ENCODE data around the gene CCDC93. TPM values are rescaled to one million over a fixed set of nuclear protein-coding genes. Genes with fewer than 3 reads are reported as not detected.

CCDC93 gene
- polyA plus RNA-seq, 3 donors from 2014 or later: 3.0 to 7.7 (median 4.2) TPM

DNA sequence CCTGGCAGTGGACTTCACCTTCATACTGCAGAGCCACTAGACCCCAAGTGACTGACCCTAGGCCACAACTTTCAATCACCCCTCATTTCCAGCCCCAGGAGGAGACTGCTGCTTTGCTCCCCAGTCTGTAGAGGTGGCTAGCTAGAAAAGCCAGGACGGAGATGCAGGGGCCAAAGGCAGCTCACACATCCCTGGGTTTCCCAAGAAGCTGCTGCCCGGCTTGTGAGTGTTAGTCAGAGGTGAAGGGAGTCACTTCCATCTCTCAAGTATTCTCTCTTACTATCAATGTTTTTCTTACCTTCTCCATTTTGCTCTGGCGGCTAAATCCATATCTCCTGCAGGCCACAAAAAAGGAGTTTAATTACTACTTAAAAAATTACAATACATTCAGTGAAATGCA lies 36.2 kb downstream of the CCDC93 start:
- Mint-ChIP-seq H3K27me3 (ENCODE audit: low read depth in 3 of 3) (no peaks in the 10 kb centered on the region), H3K9me3 (no peaks in the 10 kb centered on the region), H3K36me3 (peaks cover 3 to 59% (median 25%) of the 10 kb centered on the region in 3 donors), H3K4me1 (peaks cover 4 to 9% of the 10 kb centered on the region in 2 donors), H3K4me3 (no peak overlapping the region), H3K27ac (peak overlapping the region in 1 of 6 donors; percentile 60)
- no peak for DNase-seq

DNA sequence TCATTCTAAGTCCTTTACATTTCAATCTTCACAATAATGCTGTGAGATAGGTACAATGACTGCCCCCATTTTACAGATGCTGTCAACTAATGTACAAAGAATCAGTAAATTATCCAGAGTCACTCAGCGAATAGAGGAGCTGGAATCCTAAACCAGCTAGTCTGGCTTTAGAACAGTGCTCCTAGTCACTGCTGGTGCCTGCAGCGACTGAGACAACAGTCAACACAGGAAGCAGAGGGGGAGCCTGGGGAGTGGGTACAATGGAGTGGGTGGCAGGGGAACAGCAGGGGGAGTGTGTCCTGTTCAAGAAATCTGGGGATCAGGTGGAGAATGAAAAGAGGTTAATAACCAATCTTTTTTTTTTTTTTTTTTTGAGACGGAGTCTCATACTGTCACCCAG lies 37.3 kb downstream of the CCDC93 start:
- no peak overlapping the region for H3K27ac Mint-ChIP-seq

DNA sequence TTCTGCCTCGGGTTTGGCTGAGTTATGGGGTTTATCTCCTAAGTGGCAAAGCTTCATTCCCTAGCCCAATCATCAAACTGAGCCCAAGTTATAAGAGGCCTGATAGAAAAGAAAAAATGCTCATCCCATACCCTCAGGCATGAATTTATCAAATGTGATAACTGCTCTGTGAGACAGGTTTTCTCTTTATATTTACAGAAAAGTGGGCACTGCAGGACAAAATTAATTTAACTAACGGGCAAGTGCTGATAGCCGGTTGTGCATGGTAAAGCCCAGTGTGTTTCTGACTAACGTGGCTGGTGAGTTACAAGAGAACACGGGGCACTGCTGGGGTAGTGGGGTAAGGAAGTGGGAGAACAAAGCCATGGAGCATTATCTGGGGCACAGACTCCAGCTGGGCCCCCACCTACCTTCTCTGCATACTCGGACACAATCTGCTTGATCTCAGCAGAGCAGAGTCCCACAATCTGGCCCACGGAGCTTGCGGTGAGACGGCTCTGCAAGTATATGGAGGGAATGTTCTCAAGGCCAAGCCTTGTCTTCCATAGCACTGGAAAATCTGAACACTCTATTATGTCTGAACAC lies 40.3 kb downstream of the CCDC93 start:
- Mint-ChIP-seq H3K4me3 (no peak overlapping the region), H3K9me3 (no peaks in the 10 kb centered on the region), H3K27me3 (ENCODE audit: low read depth in 3 of 3) (no peaks in the 10 kb centered on the region), H3K4me1 (peaks cover 0 to 4% of the 10 kb centered on the region in 2 donors), H3K27ac (no peak overlapping the region), H3K36me3 (peaks cover 21 to 70% (median 29%) of the 10 kb centered on the region in 3 donors)
- DNase-seq: no peak

More for the DNA sequence above, 37.3 kb downstream of the CCDC93 start:
- DNase-seq: no peak
- Mint-ChIP-seq H3K27me3 (ENCODE audit: low read depth in 3 of 3) (no peaks in the 10 kb centered on the region), H3K36me3 (peaks cover 9 to 62% (median 32%) of the 10 kb centered on the region in 3 donors), H3K4me3 (no peak overlapping the region), H3K9me3 (no peaks in the 10 kb centered on the region), H3K4me1 (peaks cover 4 to 9% of the 10 kb centered on the region in 2 donors)

DNA sequence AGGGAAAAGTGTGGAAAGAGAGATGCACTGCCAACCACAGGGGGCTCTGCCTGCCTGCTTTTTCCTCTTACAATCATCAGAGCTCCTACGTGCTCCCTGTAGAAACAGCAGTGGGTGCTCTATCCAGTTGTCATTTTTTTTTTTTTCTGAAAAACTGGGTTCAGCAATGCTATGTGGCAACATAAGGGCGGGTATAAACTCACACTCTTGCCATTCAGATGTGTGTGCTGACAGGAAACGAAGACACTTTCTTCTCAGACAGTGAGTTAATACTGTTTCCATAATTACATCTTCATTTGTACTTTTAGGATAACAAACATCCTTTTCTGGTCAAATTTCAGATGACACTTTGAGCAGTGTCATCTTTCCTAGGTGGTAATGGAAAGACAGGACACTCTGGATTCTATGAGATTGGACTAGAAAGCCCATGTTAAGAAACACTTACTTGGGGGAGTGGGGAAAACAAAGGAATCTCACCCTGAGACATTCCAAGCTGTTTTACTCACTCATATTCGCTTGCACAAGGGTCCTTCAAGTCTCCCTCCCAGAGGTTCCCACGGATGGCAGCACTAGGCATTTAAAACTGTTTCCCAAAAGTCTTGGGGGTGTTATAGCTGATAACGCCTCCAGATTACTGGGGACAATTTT lies 41.3 kb downstream of the CCDC93 start:
- Mint-ChIP-seq H3K36me3 (peaks cover 24 to 70% (median 29%) of the 10 kb centered on the region in 3 donors), H3K9me3 (no peaks in the 10 kb centered on the region)

DNA sequence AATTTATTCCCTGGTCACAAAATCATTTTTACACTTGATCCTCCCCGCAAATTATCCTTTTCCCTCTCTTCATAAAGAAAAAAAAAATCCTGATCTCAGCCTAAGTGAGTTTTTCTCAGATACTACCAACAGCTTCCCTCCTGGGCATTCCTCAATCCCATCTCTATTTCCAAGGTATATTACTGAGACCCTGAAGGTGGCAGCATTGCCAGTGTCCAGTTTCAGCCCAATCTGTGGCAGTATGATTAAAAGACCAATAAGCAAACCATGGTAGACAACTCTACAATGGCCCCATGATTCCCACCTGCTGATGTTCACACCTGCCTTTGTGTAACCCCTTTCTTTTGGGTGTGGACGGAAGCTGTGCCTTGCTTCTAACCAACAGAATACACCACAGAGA lies 45.1 kb downstream of the CCDC93 start:
- H3K27me3 Mint-ChIP-seq (ENCODE audit: low read depth in 3 of 3): no peaks in the 10 kb centered on the region
- H3K36me3 Mint-ChIP-seq: peaks cover 24 to 52% (median 26%) of the 10 kb centered on the region in 3 donors
- peaks cover 4 to 6% of the 10 kb centered on the region in 2 donors for H3K4me1 Mint-ChIP-seq
- DNase-seq: no peak
- H3K4me3 Mint-ChIP-seq: no peak overlapping the region
- H3K27ac Mint-ChIP-seq: peak overlapping the region in 2 of 6 donors; percentile 26 to 72
- H3K9me3 Mint-ChIP-seq: no peaks in the 10 kb centered on the region

More for the DNA sequence above, 41.3 kb downstream of the CCDC93 start:
- peak overlapping the region in 2 of 6 donors; percentile 21 to 45 for H3K27ac Mint-ChIP-seq
- H3K4me1 Mint-ChIP-seq: peaks cover 0 to 4% of the 10 kb centered on the region in 2 donors
- DNase-seq: no peak
- H3K27me3 Mint-ChIP-seq (ENCODE audit: low read depth in 3 of 3): no peaks in the 10 kb centered on the region
- no peak overlapping the region for H3K4me3 Mint-ChIP-seq

DNA sequence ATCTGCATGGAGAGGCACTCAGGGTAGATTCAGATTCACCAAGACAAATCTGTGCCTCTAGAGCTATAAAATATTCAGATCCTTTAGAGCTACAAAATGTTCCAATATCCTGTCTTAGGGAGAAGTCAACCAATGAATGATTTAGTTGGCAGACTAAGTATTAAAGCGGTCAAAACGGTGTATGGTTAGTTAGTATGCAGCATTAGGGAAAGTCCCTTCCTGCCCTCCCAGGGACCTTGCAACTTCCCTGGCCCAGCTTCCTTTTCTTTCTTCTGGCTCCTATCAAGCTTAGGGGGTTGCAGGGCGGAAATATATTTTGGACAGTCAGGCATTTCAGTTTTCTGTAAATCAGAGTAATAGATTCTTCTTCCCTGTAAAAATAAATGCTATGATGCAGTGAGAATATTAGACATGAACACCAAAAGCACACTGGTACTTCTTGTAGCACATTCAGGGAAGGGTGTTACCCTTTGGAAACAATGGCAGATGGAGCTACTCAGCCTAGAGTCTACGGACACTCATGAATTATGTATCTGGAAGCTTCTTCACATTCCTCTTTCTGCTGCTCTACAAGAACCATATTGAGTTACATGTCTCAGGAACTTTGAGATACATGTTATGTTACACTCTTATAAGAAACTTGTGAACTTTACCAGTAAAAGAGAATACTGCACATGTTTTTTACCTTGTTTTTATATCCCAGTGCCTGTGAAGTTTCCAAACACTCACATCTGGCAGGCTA lies 45.7 kb downstream of the CCDC93 start:
- Mint-ChIP-seq H3K27me3 (ENCODE audit: low read depth in 3 of 3) (no peaks in the 10 kb centered on the region), H3K27ac (peak overlapping the region in 1 of 6 donors; percentile 26), H3K4me1 (peaks cover 4 to 6% of the 10 kb centered on the region in 2 donors), H3K9me3 (no peaks in the 10 kb centered on the region), H3K36me3 (peaks cover 24 to 48% (median 25%) of the 10 kb centered on the region in 3 donors), H3K4me3 (no peak overlapping the region)
- DNase-seq: no peak

DNA sequence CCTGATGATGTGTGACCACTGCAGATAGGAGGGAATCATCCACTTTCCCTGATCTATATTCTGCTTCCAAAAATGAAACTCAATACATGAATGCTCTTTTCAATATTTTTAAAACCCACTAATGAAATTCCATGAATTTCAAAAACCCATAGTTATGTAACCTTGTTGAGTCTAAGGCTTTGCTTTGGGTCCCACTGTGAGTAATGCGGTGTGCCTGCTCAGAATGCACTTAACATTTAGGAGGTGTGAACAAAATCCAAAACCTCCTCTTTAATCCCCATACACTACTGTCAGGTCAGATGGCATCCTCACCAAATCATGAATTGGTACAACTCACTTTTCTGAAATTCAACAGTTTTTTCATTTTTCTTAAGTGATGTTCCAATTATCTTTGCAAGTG lies 50.4 kb downstream of the CCDC93 start:
- Mint-ChIP-seq H3K9me3 (no peaks in the 10 kb centered on the region), H3K27ac (peak overlapping the region in 3 of 6 donors; percentile 4 to 10 (median 4)), H3K27me3 (ENCODE audit: low read depth in 3 of 3) (no peaks in the 10 kb centered on the region), H3K4me1 (peaks cover 0 to 6% of the 10 kb centered on the region in 2 donors), H3K4me3 (no peak overlapping the region), H3K36me3 (peaks cover 10 to 36% (median 21%) of the 10 kb centered on the region in 3 donors)
- no peak for DNase-seq

DNA sequence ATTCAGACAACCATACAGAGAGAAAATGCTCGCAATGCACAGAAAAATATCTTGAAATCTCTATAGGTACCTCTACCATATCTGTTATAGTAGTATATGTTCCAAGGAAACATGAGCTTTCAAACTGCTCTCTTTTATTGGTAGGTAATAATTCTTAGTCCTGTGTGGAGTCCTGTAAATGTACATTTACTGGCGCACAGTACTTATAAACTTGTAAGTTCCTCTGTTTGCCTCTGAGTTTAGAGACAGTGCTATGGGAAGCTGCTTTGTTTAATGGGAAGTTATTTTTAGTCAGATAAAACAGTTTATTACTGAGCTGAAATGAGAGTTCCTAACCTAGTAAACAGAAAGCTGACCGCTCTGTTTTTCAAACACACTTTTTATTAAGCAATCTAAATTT lies 52.7 kb downstream of the CCDC93 start:
- no peak overlapping the region for H3K4me3 Mint-ChIP-seq
- no peaks in the 10 kb centered on the region for H3K9me3 Mint-ChIP-seq
- H3K27me3 Mint-ChIP-seq (ENCODE audit: low read depth in 3 of 3): no peaks in the 10 kb centered on the region
- H3K36me3 Mint-ChIP-seq: peaks cover 16 to 47% (median 38%) of the 10 kb centered on the region in 3 donors
- peak overlapping the region in 2 of 6 donors; percentile 5 to 21 for H3K27ac Mint-ChIP-seq
- no peak for DNase-seq
- H3K4me1 Mint-ChIP-seq: peaks cover 0 to 10% of the 10 kb centered on the region in 2 donors

DNA sequence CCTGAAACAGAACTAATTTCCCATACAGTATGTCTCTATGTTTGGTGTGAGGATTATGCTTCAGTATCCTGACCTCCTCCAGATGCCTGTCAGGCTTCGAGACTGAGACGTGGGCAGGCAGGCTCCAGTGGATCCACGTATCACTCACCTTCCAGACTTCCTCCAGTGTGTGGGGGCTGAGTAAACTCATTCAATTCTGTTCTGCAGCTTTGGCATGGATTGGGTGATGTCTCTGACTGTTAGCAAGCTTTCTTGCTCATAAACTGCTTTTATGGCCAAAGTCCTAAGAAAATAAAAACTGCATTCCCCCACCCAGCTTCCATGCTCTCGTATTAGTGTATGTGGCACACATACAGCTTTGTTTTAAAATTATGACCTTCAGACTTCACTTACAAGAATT lies 53.6 kb downstream of the CCDC93 start:
- Mint-ChIP-seq H3K36me3 (peaks cover 16 to 51% (median 41%) of the 10 kb centered on the region in 3 donors), H3K4me3 (no peak overlapping the region), H3K27ac (peak overlapping the region in 1 of 6 donors; percentile 36), H3K9me3 (no peaks in the 10 kb centered on the region), H3K27me3 (ENCODE audit: low read depth in 3 of 3) (no peaks in the 10 kb centered on the region), H3K4me1 (peaks cover 0 to 11% of the 10 kb centered on the region in 2 donors)
- DNase-seq: no peak

DNA sequence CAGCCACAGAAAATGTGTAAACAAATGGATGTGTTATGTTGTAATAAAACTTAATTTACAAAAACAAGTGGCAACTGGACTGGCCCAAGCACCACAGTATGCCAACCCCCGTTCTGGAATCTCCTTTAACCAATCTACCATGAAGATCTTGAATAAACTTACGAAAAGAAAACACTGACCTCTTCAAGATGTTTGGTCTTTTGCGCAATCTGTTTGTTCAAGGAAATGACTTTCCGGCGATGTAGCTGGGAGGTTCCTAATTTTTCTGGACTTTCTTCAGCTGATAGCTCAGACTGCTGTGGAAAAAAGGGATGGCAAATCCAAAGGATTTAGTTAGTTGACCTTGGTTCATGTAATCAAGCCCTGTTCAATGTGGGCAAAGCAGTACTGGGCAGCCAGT lies 55.7 kb downstream of the CCDC93 start:
- peak overlapping the region in 4 of 6 donors; percentile 1 to 61 (median 35) for H3K27ac Mint-ChIP-seq
- peaks cover 31 to 61% (median 43%) of the 10 kb centered on the region in 3 donors for H3K36me3 Mint-ChIP-seq
- no peaks in the 10 kb centered on the region for H3K9me3 Mint-ChIP-seq

DNA sequence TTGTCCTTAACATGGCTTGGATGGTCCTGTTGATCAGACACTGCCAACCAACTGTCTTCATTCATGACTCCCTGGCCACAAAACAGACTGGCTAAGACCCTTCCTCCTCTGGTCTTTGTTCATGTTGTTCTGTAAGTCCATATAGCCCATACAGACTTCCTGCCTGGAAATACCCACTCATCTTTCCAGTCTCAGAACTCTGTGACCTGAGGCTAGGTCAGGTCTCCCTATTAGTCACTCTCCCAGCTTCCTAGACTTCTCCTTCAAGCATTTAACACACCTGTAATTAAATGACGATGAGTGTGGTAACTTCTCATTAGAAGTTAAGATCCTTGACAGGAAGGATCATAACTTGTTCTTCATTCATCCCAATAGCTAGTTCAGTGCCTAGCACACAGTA lies 56.3 kb downstream of the CCDC93 start:
- DNase-seq: no peak
- Mint-ChIP-seq H3K27ac (peak overlapping the region in 5 of 6 donors; percentile 3 to 61 (median 12)), H3K36me3 (peaks cover 33 to 65% (median 40%) of the 10 kb centered on the region in 3 donors), H3K9me3 (no peaks in the 10 kb centered on the region), H3K4me1 (peaks cover 0 to 6% of the 10 kb centered on the region in 2 donors), H3K4me3 (no peak overlapping the region), H3K27me3 (ENCODE audit: low read depth in 3 of 3) (no peaks in the 10 kb centered on the region)

More for the DNA sequence above, 55.7 kb downstream of the CCDC93 start:
- peaks cover 0 to 6% of the 10 kb centered on the region in 2 donors for H3K4me1 Mint-ChIP-seq
- no peak for DNase-seq
- H3K4me3 Mint-ChIP-seq: no peak overlapping the region
- H3K27me3 Mint-ChIP-seq (ENCODE audit: low read depth in 3 of 3): no peaks in the 10 kb centered on the region

DNA sequence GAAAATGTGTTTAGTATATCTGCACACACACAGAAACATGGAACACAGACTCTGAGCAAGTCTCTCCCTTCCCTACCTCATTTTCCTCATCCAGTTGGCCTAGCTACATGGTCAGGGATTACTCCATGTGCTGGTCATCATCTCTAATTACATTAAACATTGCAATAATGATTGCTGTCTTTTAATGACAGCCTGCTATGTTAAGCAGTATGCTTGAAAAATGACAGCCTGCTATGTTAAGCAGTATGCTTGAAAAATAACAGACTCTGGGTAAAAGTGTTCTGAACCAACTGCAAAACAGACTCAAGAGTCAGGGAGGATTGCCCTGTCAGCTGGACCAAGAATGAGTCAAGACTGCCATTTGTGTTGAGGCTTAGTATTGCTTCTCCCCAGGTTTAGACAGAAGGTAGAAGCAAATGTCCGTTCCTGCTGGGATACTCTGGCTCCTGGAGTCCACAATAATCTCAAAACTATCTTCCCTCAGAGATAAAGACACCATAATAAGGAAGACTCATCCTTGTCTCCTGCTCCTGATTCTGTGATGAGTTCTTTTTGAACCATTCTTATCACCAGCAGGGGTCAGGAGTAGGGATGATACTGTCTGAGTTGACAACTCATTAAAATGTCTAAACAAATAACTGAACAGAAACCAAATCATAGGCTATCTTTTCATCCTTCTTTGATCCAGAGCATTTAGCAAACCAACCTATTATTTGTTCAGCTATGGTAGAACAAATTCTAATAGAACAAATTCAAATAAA lies 57.7 kb downstream of the CCDC93 start:
- Mint-ChIP-seq H3K27me3 (ENCODE audit: low read depth in 3 of 3) (no peaks in the 10 kb centered on the region), H3K27ac (peak overlapping the region in 3 of 6 donors; percentile 3 to 65 (median 7)), H3K4me1 (peaks cover 0 to 6% of the 10 kb centered on the region in 2 donors), H3K4me3 (no peak overlapping the region), H3K9me3 (no peaks in the 10 kb centered on the region), H3K36me3 (peaks cover 36 to 75% (median 53%) of the 10 kb centered on the region in 3 donors)
- no peak for DNase-seq

DNA sequence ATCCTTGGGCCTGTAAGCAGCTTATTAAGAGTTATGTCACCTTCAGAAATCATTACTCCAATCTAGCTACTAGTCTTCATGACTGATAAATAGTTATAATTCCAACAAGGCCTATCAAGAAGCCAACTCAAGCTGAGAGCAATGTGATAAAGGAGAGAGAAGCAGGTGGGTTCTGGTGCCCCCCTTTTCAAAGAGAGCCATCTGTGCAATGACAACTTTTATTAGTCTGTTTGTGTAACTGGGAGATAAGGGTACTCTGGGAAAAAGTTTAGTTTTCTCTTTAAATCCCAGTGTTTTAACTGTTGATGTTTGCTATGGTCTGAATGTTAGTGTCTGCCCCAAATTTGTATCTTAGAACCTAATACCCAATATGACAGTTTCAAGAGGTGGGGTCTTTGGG lies 60.6 kb downstream of the CCDC93 start:
- Mint-ChIP-seq H3K36me3 (peaks cover 32 to 77% (median 56%) of the 10 kb centered on the region in 3 donors), H3K27ac (peak overlapping the region in 5 of 6 donors; percentile 12 to 46 (median 29)), H3K4me1 (peaks cover 0 to 6% of the 10 kb centered on the region in 2 donors)

More for the DNA sequence above, 60.6 kb downstream of the CCDC93 start:
- Mint-ChIP-seq H3K9me3 (no peaks in the 10 kb centered on the region), H3K4me3 (no peak overlapping the region), H3K27me3 (ENCODE audit: low read depth in 3 of 3) (no peaks in the 10 kb centered on the region)
- no peak for DNase-seq

Data from immature natural killer cell (primary cell).